ENCODE measurements around the gene CSK.
"Not testable (repeated sequence)": the region's sequence is repeated elsewhere in the genome, so short reads cannot be mapped to it uniquely, and the experiment has no call there.

The CSK gene

DNA sequence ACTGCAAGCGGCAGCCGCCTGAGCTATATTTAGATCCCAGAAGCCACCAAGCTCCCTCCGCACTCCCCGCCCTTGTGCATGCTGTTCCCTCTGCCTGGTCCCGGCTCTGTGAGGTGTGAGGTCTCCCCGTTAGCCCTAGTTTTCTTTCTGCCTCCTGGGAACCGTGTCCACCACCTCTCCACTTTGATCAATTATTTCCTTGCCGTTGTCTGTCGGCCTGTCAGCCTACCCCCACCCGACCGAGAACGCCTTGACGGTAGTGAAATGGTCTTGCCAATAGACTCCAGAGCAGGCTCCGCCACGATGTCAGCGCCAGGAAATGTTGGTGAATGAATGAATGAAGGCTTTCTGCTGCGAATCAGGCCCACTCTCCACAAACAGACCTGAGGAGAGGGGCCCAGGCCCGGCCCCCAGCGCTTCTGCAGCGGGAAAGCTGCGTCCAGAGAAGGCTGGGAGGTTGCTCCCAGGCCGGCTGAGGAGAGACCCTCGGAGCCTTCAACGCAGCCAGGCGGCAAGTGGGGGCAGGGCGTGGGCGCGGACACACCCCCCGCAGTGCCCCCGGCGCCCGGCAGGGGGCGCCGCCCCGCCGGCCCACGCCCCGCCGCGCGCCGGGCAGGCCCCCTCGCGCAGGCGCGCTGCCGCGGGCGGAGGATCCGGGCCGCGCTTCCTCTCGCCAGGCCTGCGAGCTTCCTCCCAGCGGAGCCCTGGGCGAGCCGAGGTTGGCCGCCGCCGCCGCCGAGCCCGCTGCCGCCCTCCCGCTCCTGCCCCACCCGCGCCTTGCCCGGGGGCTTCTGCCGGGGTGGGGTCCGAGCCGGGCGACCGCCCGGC is at the start of gene CSK:
TSS of gene CSK (plus strand) at position 650 of the 828 bp plus-strand sequence. CDS start 16,218 bp downstream, outside the sequence.
- DNase-seq (ENCODE audit: low read depth in 2 of 2) = no peak

- DNase-seq (ENCODE audit: low read depth in 2 of 2) = no peak
These were observed 49.0 kb upstream of the CSK start for GRCh38 chr15:74732846-74733245.

- DNase-seq (ENCODE audit: low read depth in 2 of 2) = no peak
These were observed 48.6 kb upstream of the CSK start for GRCh38 chr15:74733269-74733668.

DNA sequence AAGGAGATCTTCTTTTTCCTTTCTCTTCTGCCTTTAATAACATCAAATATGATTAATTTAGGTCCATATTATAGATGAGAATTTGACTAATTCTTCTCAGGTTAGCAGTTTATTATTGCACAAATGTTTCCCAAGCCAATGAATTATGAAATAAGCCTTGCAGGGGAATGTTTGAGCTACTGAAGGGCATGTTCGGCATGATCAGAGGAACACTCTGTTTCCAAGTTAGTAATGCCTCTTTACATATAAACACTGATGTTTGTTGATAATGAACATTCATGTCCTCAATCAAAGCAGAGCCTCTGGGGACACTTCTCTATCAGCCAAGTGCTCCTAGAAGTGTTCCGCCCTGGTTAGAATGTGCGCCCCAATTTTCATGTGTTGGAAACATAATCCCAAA is 46.6 kb upstream of the CSK start:
- DNase-seq (ENCODE audit: low read depth in 2 of 2) = no peak

- DNase-seq (ENCODE audit: low read depth in 2 of 2) = not testable (repeated sequence)
These were observed 43.6 kb upstream of the CSK start for GRCh38 chr15:74738239-74738638.

DNA sequence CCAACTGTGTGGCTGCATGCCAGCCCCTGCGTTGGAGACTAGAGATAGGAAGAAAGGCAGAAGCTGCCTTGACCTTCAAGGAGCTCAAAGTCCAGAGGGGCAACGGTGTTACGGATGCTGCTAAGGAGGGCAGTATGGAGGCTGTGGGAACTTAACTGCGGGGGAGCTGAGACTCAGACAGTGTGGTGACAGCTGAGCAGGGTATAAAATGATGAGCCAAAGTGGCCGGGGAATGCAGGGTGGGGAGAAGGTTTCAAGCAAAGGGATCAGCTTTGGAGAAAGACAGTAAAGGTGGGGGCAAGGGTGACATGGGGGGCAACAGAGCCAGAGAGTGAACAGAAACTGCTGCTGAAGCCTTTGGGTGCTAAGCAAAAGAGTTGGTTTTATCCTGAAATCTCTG is 39.5 kb upstream of the CSK start:
- no peak for DNase-seq (ENCODE audit: low read depth in 2 of 2)

DNA sequence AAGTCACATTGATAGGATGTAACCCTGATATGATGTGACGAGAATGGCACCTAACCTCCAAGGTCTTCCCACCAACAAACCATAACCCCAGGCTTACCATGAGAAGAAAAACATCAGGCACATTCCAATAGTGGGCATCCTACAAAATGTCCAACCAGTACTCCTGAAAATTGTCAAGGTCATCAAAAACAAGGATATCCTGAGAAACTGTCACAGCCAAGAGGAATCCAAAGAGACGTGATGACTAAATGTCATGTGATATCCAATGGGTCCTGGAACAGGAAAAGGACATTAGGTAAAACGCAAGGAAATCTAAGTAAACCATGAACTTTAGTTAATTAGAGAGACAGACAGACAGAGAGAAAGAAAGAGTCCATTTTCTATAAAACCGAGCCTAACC is 35.5 kb upstream of the CSK start:
- no peak for DNase-seq (ENCODE audit: low read depth in 2 of 2)

- no peak for DNase-seq (ENCODE audit: low read depth in 2 of 2)
These were observed 33.4 kb upstream of the CSK start, which contains the start of gene CYP1A2 for GRCh38 chr15:74748322-74748946. TSS of gene CYP1A2 (plus strand) at chr15:74748845. CDS start at chr15:74749739, 894 bp downstream.

GRCh38 chr15:74749832-74750231 is 32.0 kb upstream of the CSK start:
- DNase-seq (ENCODE audit: low read depth in 2 of 2) = no peak

- no peak for DNase-seq (ENCODE audit: low read depth in 2 of 2)
These were observed 31.1 kb upstream of the CSK start for GRCh38 chr15:74750751-74751150.

DNA sequence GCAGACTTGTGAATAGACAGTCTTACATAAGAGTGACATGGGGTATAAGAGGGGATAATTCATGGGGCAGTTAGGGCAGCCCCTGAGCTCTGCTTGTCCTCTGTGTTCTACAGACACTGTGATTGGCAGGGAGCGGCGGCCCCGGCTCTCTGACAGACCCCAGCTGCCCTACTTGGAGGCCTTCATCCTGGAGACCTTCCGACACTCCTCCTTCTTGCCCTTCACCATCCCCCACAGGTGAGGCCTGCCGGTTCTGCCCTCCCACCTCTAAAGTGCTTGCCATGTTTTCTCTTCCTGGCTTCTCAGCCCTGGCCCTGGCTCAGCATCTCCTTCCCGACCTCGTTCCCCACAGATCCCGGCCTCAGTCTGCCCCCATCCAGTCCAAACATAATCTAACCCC is 29.9 kb upstream of the CSK start:
- no peak for DNase-seq (ENCODE audit: low read depth in 2 of 2)

GRCh38 chr15:74752531-74752930 is 29.3 kb upstream of the CSK start:
- no peak for DNase-seq (ENCODE audit: low read depth in 2 of 2)

DNA sequence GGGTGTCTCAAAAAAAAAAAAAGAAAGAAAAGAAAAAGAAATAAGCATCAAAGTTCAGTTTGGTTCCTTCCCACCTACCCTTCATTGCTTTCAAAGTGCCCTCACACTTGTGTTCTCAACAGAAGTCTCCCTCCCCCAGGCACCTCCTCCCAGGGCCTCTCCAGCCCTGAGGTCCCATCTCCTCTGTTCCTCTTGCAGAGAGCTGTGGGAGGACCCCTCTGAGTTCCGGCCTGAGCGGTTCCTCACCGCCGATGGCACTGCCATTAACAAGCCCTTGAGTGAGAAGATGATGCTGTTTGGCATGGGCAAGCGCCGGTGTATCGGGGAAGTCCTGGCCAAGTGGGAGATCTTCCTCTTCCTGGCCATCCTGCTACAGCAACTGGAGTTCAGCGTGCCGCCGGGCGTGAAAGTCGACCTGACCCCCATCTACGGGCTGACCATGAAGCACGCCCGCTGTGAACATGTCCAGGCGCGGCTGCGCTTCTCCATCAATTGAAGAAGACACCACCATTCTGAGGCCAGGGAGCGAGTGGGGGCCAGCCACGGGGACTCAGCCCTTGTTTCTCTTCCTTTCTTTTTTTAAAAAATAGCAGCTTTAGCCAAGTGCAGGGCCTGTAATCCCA is 27.2 kb upstream of the CSK start:
- DNase-seq (ENCODE audit: low read depth in 2 of 2) = no peak

GRCh38 chr15:74758736-74759135 is 23.1 kb upstream of the CSK start:
- DNase-seq (ENCODE audit: low read depth in 2 of 2) = no peak

DNA sequence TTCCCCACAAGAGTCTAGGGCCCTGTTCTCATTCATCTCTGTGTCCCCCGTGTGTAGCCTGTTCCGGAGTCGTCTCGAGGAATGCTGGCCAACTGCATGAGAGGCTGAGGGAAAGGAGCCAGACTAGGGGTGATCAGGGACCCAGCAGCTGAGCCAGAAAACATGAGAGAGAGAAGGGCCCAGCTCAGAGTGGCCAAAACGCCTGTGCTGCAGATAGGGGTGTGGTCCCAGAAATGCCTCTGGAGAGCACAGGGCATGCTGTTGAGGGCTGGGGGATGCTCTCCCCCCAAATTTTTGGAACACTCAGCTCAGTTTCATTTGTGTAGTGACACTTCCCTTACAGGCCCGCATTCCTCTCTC is 19.1 kb upstream of the CSK start:
- DNase-seq (ENCODE audit: low read depth in 2 of 2) = no peak

GRCh38 chr15:74763416-74763815 is 18.5 kb upstream of the CSK start:
- DNase-seq (ENCODE audit: low read depth in 2 of 2) = no peak

GRCh38 chr15:74767167-74768098 is 14.4 kb upstream of the CSK start:
- DNase-seq (ENCODE audit: low read depth in 2 of 2) = no peak

DNA sequence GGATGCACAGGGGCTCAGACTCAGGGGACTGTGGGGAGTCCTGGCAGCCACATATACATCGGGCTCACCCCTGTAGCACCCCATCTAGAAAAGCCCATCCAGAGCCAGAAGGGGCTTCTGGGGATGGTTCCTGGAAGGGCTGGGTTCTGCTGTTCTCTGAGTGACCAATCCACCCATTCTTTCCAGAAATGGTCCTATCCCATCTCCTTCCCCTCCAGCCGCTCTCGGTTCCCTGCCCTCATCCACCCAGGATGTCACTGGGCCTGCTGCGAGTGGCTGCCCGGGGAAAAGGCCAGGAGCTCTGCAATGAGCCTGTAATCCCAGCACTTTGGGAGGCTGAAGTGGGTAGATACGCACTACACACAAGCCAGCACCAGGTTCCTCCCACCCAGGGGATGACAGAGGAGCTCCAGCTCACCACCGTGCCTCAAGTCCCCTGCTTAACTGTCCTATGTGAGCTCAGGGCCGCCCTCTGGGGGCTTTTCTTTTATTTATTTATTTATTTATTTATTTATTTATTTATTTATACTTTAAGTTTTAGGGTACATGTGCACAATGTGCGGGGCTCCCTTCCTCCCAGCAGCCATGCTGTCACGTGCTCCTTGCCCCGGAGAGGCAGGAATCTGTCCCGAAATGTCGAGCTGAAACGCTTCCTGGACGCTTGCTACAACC is 13.6 kb upstream of the CSK start:
- DNase-seq (ENCODE audit: low read depth in 2 of 2) = no peak

DNA sequence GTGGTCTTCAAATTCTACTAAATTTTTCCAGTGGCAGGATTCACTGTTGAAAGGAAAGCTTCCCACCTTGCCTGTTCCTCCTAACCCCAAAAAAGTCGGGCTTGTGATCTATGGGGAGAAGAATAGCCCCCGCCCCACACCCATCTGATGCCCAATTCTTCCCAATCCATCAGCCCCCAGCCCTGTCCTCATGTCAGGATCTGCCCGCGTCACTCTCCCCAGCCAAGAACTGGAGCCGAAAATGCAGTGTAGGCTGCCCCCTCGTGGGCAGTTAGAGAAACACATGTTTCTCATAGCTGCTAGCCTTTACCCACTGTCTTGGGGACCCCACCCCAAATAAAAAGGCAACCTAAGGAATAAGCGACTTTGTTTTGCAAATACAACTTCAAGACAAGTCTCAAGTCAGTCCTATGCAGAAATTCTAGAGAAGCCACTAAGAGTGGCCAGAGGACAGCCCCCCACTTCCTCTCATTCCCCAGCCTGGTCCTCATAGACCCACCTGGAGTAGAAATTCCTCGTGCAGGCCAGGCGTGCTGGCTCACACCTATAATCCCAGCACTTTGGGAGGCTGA is 13.0 kb upstream of the CSK start:
- DNase-seq (ENCODE audit: low read depth in 2 of 2) = no peak

DNA sequence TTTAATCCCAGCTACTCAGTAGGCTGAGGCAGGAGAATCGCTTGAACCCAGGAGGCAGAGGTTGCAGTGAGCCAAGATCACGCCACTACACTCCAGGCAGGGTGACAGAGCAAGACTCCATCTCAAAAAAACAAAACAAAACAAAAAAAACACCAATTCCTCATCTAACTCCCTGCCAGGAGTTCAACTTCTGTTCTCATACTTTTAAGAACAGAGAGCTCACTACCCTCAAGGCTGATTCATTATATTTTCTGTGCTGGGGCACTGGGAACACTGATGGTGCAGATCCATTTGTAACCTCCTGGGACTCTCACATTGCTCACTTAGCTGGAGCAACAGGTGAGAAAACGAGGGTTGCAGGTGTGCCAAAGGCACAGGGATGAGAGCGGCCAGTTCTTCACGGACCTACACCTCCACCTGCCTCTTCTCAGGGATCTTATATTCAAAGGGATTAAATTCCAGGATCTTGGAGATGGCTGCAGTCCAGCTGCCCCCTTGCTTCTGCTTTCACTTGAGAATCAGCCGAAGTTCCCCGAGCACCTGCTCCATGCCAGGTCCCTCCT is 12.3 kb upstream of the CSK start:
- DNase-seq (ENCODE audit: low read depth in 2 of 2) = no peak
